ENCODE data around the gene SLC4A7. TPM values are rescaled to one million over a fixed set of nuclear protein-coding genes. Genes with fewer than 3 reads are reported as not detected.
"Not testable (repeated sequence)": the region's sequence is repeated elsewhere in the genome, so short reads cannot be mapped to it uniquely, and the experiment has no call there.

The SLC4A7 gene
- total and polyA plus RNA-seq, 9 of the 15 experiments (the other 6 are each of a cell fraction or from before 2014, with no cell fraction given) = 1.7 to 13.6 (median 8.0) TPM

GRCh38 chr3:27451251-27451650 lies 32.9 kb downstream of the SLC4A7 start (continued):
- TF ChIP-seq CREB5 (CRISPR knock-in tag; IDR thresholded peaks at IDR 0.05) = no peak

GRCh38 chr3:27449530-27450150 lies 34.5 kb downstream of the SLC4A7 start:
- intact Hi-C loops (cut with micrococcal nuclease) (no loop called here), in situ Hi-C loops (cut with MboI) (no loop called here)
- H3K9me1 ChIP-seq (ENCODE audit: control insufficient read depth, insufficient read depth, low read length) = no peaks in the 10 kb centered on the region
- H3K27ac ChIP-seq (ENCODE audit: extremely low read depth, low read depth, low read length) = no peak overlapping the region
- no peaks in the 10 kb centered on the region for H3K36me3 ChIP-seq (ENCODE audit: control insufficient read depth, insufficient read depth, low read length)
- H3K79me2 ChIP-seq (ENCODE audit: control insufficient read depth, insufficient read depth, low read length) = no peaks in the 10 kb centered on the region
- no TSS peak for BruUV-seq (replicated peaks)
- no peak overlapping the region for H3K9ac ChIP-seq (ENCODE audit: insufficient read depth in 1 of 2, low read depth in 2 of 2, low read length in 2 of 2)
- ChIA-PET POLR2A (no interaction called here), CTCF (ENCODE audit: low intra/inter-chr PET ratio) (no interaction called here)
- peak; percentile 39; the same call in 1 of the 2 replicates for TF ChIP-seq NFE2 (IDR thresholded peaks at IDR 0.05; ENCODE audit: low read depth)
- no peak for TF ChIP-seq CREBBP (IDR thresholded peaks at IDR 0.05; ENCODE audit: low read depth, low read length)
- no peak for TF ChIP-seq PCBP2 (IDR thresholded peaks at IDR 0.05; ENCODE audit: low read depth, low read length, poor library complexity, severe bottlenecking)
- TF ChIP-seq ZNF316 (IDR thresholded peaks at IDR 0.05) = peak; percentile 65
- no peak for TF ChIP-seq BRF1 (IDR thresholded peaks at IDR 0.05; ENCODE audit: borderline replicate concordance, extremely low read depth, insufficient read length)
- 0 out of 2 replicates have a peak, but pooled peaks have one; percentile 21 for TF ChIP-seq MAFG (tag; conservative IDR thresholded peaks at IDR 0.05)
- H2AFZ ChIP-seq (ENCODE audit: low read depth, low read length) = no peak overlapping the region
- no peak for DNase-seq (ENCODE audit: extremely low read depth in 1 of 4, low spot score in 3 of 4)
- no peak for ATAC-seq
- no peak for FAIRE-seq
- no peaks in the 10 kb centered on the region for H4K20me1 ChIP-seq (replicated peaks; ENCODE audit: control insufficient read depth, insufficient read depth, low read length)
- H3K4me1 ChIP-seq (replicated peaks in 1 of 2; ENCODE audit: control insufficient read depth in 2 of 2, insufficient read depth in 2 of 2, low read length in 2 of 2) = no peaks in the 10 kb centered on the region
- WGBS (ENCODE audit: insufficient coverage, low coverage, missing lambda C conversion rate) = 13% methylated on average over 2 of the region's 2 CpGs
- no peaks in the 10 kb centered on the region for H3K27me3 ChIP-seq (ENCODE audit: control insufficient read depth in 2 of 2, insufficient read depth in 2 of 2, low read length in 2 of 2)
- no peak overlapping the region for H3K4me2 ChIP-seq (ENCODE audit: insufficient read depth, low read length)
- H3K4me3 ChIP-seq = no peak overlapping the region
- no peaks in the 10 kb centered on the region for H3K9me3 ChIP-seq (replicated peaks; ENCODE audit: control insufficient read depth, insufficient read depth, low read depth, low read length)

GRCh38 chr3:27442995-27443394 lies 41.2 kb downstream of the SLC4A7 start:
- intact Hi-C loops (cut with micrococcal nuclease) = not testable (repeated sequence)

More at GRCh38 chr3:27442995-27443394, 41.2 kb downstream of the SLC4A7 start:
- H3K4me3 ChIP-seq; H3K9me3 ChIP-seq (replicated peaks; ENCODE audit: control insufficient read depth, insufficient read depth, low read depth, low read length); H3K9ac ChIP-seq (ENCODE audit: insufficient read depth in 1 of 2, low read depth in 2 of 2, low read length in 2 of 2); BruUV-seq (replicated peaks); DNase-seq (ENCODE audit: extremely low read depth in 1 of 4, low spot score in 3 of 4); H3K79me2 ChIP-seq (ENCODE audit: control insufficient read depth, insufficient read depth, low read length); H3K27ac ChIP-seq (ENCODE audit: extremely low read depth, low read depth, low read length); H3K27me3 ChIP-seq (ENCODE audit: control insufficient read depth in 2 of 2, insufficient read depth in 2 of 2, low read length in 2 of 2); FAIRE-seq; H2AFZ ChIP-seq (ENCODE audit: low read depth, low read length); in situ Hi-C loops (cut with MboI); H3K9me1 ChIP-seq (ENCODE audit: control insufficient read depth, insufficient read depth, low read length); ATAC-seq; H4K20me1 ChIP-seq (replicated peaks; ENCODE audit: control insufficient read depth, insufficient read depth, low read length); CTCF ChIA-PET (ENCODE audit: low intra/inter-chr PET ratio); POLR2A ChIA-PET; H3K36me3 ChIP-seq (ENCODE audit: control insufficient read depth, insufficient read depth, low read length); H3K4me2 ChIP-seq (ENCODE audit: insufficient read depth, low read length); H3K4me1 ChIP-seq (replicated peaks in 1 of 2; ENCODE audit: control insufficient read depth in 2 of 2, insufficient read depth in 2 of 2, low read length in 2 of 2): not testable (repeated sequence)
- 16% methylated on average over 12 of the region's 13 CpGs for WGBS (ENCODE audit: insufficient coverage, low coverage, missing lambda C conversion rate)
